CD4-positive, alpha-beta memory T cell (primary cell): ENCODE results near the gene BBS4. TPM values are rescaled to one million over a fixed set of nuclear protein-coding genes. Genes with fewer than 3 reads are reported as not detected.

Experiments
- CTCF ChIA-PET: fragments of 350-600 bp; sonication (Branson Sonifier 250); formaldehyde crosslinking; loops from one replicate; lab custom pipeline; 2021; ENCODE audit warnings: inconsistent platforms; ENCODE audit not compliant: partially characterized antibody; lab: Charles Lee
- POLR2A ChIA-PET: fragments of 350-600 bp; sonication (Branson Sonifier 250); formaldehyde crosslinking; loops from one replicate; lab custom pipeline; 2021; ENCODE audit not compliant: partially characterized antibody; lab: Charles Lee
- DNase-seq, 5 donors: peaks; one replicate each; pipeline versions ENCODE4 v3.0.0 to v3.0.0-alpha.2; 2020 to 2022; ENCODE audit warnings: mixed read lengths in 1 of 5
- H3K27ac ChIP-seq: one replicate; pipeline ENCODE4 v1.7.0; 2013; ENCODE audit warnings: low read depth, low read length
- H3K27me3 ChIP-seq: 2 replicates; pipeline ENCODE4 v1.7.0; 2013; ENCODE audit warnings: mild to moderate bottlenecking, low read length, moderate library complexity; ENCODE audit not compliant: insufficient read depth
- H3K36me3 ChIP-seq: 2 replicates; pipeline ENCODE4 v1.7.0; 2013; ENCODE audit warnings: mild to moderate bottlenecking, low read length, moderate library complexity; ENCODE audit not compliant: insufficient read depth
- H3K4me1 ChIP-seq: 2 replicates; pipeline ENCODE4 v1.7.0; 2013; ENCODE audit warnings: mild to moderate bottlenecking, low read length, moderate library complexity; ENCODE audit not compliant: insufficient read depth
- H3K4me3 ChIP-seq, 2 donors: one replicate each; pipeline ENCODE4 v1.7.0; 2013; ENCODE audit warnings: low read length in 2 of 2, mild to moderate bottlenecking in 1 of 2
- H3K9me3 ChIP-seq, 2 donors: one replicate each; pipeline ENCODE4 v1.7.0; 2013; ENCODE audit warnings: low read length in 2 of 2, control low read depth in 1 of 2; ENCODE audit not compliant: control insufficient read depth in 1 of 2
- H3K27ac Mint-ChIP-seq, 7 donors: one replicate each; pipeline ENCODE4 v1.8.0; 2020 to 2021; ENCODE audit warnings: mixed read lengths in 7 of 7, mild to moderate bottlenecking in 6 of 7, inconsistent platforms in 3 of 7, moderate library complexity in 3 of 7
- H3K27me3 Mint-ChIP-seq, 2 donors: one replicate each; pipeline ENCODE4 v1.8.0; 2020 to 2021; ENCODE audit warnings: mixed read lengths in 2 of 2
- H3K36me3 Mint-ChIP-seq, 2 donors: one replicate each; pipeline ENCODE4 v1.8.0; 2020 to 2021; ENCODE audit warnings: mixed read lengths in 2 of 2, inconsistent platforms in 1 of 2, mild to moderate bottlenecking in 1 of 2
- H3K4me1 Mint-ChIP-seq, 4 donors: one replicate each; pipeline ENCODE4 v1.8.0; 2020 to 2021; ENCODE audit warnings: mixed read lengths in 4 of 4, mild to moderate bottlenecking in 1 of 4
- H3K4me3 Mint-ChIP-seq, 8 donors: one replicate each; pipeline ENCODE4 v1.8.0; 2020 to 2021; ENCODE audit warnings: mixed read lengths in 8 of 8, mild to moderate bottlenecking in 7 of 8, moderate library complexity in 6 of 8, inconsistent platforms in 3 of 8
- H3K9me3 Mint-ChIP-seq, 8 donors: one replicate each; pipeline ENCODE4 v1.8.0; 2020 to 2021; ENCODE audit warnings: mixed read lengths in 8 of 8, mild to moderate bottlenecking in 5 of 8, inconsistent platforms in 3 of 8, moderate library complexity in 1 of 8
- intact Hi-C: fragments of 100-400 bp; cut with micrococcal nuclease; formaldehyde crosslinking; loops from one replicate; pipeline ENCODE4 v1.15.1; 2023
- polyA plus RNA-seq, 2 donors: library from polyadenylated mRNA; unstranded; fragments of 300-500 nt; fragmentation: Illumina TruSeq; gene quantifications; one replicate each; pipeline ENCODE4 v1.2.3, GENCODE V29; 2021
- total RNA-seq, 2 experiments: library from RNA; stranded (reverse); gene quantifications; one replicate each; pipeline ENCODE4 v1.2.3, GENCODE V29; 2021

Gene BBS4
- total and polyA plus RNA-seq, 4 experiments from 2014 or later, result 7.7 to 22.2 (median 16.5) TPM

DNA sequence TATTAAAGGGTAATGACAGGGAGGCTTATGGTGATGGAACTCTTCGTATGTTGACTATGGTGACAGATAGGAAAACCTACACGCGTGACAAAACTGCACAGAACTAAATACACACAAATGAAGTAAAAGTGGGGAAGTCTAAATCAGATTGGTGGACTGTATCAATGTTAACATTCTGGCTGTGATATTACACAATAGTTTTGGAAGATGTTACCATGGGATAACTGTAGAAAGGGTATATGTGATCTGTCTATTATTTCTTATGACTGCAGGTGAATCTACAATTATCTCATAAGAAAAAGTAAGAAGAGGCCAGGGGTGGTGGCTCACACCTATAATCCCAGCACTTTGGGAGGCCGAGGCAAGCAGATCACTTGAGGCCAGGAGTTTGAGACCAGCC lies 9.2 kb upstream of the BBS4 start:
- Histone ChIP-seq H3K4me1 (no peaks in the 10 kb centered on the region), H3K4me3 (no peak overlapping the region), H3K27me3 (no peaks in the 10 kb centered on the region), H3K27ac (no peak overlapping the region), H3K36me3 (no peaks in the 10 kb centered on the region), H3K9me3 (no peaks in the 10 kb centered on the region)
- Mint-ChIP-seq H3K27ac (no peak overlapping the region), H3K9me3 (peaks cover 0 to 2% (median 0%) of the 10 kb centered on the region in 8 donors), H3K4me3 (no peak overlapping the region), H3K4me1 (no peaks in the 10 kb centered on the region), H3K27me3 (peaks cover 16 to 17% of the 10 kb centered on the region in 2 donors), H3K36me3 (no peaks in the 10 kb centered on the region)
- ChIA-PET POLR2A (no interaction called here), CTCF (no interaction called here)
- DNase-seq, result no peak
- intact Hi-C loops, result loop anchor here (10.0 kb wide), 2 partner anchors 332 to 482 kb away; partner anchors contain the start of gene GRAMD2A

DNA sequence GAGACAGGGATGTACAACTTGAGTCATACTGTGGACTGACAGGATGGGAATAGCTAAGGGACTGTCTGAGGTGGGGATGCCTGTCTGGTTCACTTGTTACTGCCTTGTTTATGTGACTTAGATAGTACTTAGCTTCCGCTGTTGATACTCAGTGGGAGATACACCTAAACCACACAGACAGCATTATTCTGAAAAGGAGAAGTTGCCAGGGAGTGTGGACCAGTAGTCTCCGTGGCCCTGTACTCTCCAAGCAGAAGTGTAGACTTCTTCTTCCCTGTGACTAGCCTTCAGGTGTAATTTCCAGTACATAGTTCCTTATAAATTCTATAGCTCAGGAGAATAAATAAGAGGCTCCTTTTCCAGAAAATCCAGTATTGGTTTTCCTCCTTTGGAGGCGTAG lies 5.1 kb upstream of the BBS4 start:
- intact Hi-C loops, result loop anchor here (10.0 kb wide), 2 partner anchors 206 to 366 kb away; partner anchors contain the start of gene ARIH1
- no peak overlapping the region for H3K27ac Mint-ChIP-seq
- CTCF ChIA-PET, result interaction anchor here (0.7 to 1.2 kb wide), 3 partner anchors 7 to 1292 kb away, joined by 3 read pairs; no protein-coding TSS in a partner anchor

DNA sequence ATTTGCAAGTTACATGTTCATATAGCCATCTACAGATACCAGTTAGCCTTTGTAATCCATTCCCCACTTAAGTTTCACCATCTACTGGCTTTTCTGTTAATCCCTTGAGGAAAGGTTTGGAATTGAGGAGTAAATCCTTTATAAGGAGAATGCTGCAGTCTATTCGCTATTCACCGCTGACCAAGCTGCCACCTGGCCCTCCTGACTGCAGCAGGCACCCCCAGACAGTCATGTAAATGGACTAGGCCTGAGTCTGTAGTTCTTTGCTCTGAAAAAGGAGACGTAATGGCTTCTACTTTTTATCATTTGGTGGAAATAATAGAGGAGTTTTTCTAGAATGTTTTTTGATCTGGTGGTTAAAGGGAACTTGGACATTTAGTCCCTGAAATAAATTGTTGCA lies 3.2 kb upstream of the BBS4 start:
- POLR2A ChIA-PET, result no interaction called here
- Mint-ChIP-seq H3K27ac (no peak overlapping the region), H3K4me3 (peak overlapping the region in 1 of 8 donors; percentile 16), H3K27me3 (peaks cover 2 to 7% of the 10 kb centered on the region in 2 donors), H3K9me3 (peaks cover 0 to 2% (median 0%) of the 10 kb centered on the region in 8 donors), H3K4me1 (peaks cover 10 to 21% (median 15%) of the 10 kb centered on the region in 4 donors), H3K36me3 (peaks cover 0 to 11% of the 10 kb centered on the region in 2 donors)
- no peaks in the 10 kb centered on the region for H3K9me3 ChIP-seq
- H3K4me3 ChIP-seq, result no peak overlapping the region
- H3K4me1 ChIP-seq, result peaks cover 15% of the 10 kb centered on the region
- CTCF ChIA-PET, result interaction anchor here (0.8 to 2.7 kb wide), 2 partner anchors 9 to 12 kb away, joined by 3 to 14 read pairs; no protein-coding TSS in a partner anchor
- H3K36me3 ChIP-seq, result no peaks in the 10 kb centered on the region
- H3K27ac ChIP-seq, result no peak overlapping the region
- intact Hi-C loops, result loop anchor here (10.0 kb wide), 2 partner anchors 208 to 368 kb away; partner anchors contain the start of gene ARIH1
- no peak for DNase-seq
- H3K27me3 ChIP-seq, result no peaks in the 10 kb centered on the region

More for the DNA sequence above, 5.1 kb upstream of the BBS4 start:
- Histone ChIP-seq H3K9me3 (no peaks in the 10 kb centered on the region), H3K27ac (no peak overlapping the region), H3K4me1 (peaks cover 10% of the 10 kb centered on the region), H3K27me3 (no peaks in the 10 kb centered on the region), H3K4me3 (no peak overlapping the region), H3K36me3 (no peaks in the 10 kb centered on the region)
- DNase-seq, result no peak
- H3K27me3 Mint-ChIP-seq, result peaks cover 13 to 14% of the 10 kb centered on the region in 2 donors
- peaks cover 4 to 11% (median 7%) of the 10 kb centered on the region in 4 donors for H3K4me1 Mint-ChIP-seq
- H3K9me3 Mint-ChIP-seq, result peaks cover 0 to 2% (median 0%) of the 10 kb centered on the region in 8 donors
- H3K36me3 Mint-ChIP-seq, result peaks cover 0 to 5% of the 10 kb centered on the region in 2 donors
- H3K4me3 Mint-ChIP-seq, result no peak overlapping the region
- POLR2A ChIA-PET, result no interaction called here

DNA sequence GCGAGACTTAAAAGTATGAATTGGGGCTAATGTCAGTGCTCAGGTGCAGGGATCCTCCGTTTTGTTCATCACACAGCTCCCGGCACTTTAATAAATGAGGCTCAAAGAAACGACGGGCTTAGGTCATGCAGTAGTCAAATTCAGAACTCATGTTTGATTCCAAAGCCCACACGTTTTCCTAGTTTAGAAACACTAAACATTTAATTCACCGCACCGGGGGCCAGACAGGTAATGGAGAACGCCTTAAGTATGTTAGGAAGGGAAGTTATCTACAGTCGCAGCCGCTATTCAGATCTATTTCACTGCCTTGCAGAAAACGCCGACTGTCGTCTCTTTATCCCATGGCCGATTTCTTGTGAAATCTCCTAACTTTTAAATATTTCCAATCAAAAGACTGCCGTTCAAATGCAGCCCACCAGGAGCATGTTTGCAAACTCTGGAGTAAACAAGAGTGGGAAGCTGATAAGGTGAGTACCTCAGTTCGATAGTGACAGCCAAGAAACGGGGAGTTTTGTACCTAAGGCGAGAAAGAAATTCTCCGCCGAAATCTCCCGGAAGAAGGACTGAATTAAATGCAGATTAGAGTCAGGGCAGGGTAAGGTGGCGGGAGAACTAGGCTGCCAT lies 594 bp upstream of the BBS4 start:
- no peaks in the 10 kb centered on the region for H3K36me3 ChIP-seq
- Mint-ChIP-seq H3K4me1 (peaks cover 10 to 21% (median 16%) of the 10 kb centered on the region in 4 donors), H3K36me3 (peaks cover 0 to 11% of the 10 kb centered on the region in 2 donors), H3K9me3 (no peaks in the 10 kb centered on the region), H3K27me3 (no peaks in the 10 kb centered on the region), H3K4me3 (peak overlapping the region; percentile 94 to 99 (median 98)), H3K27ac (peak overlapping the region; percentile 88 to 99 (median 97))
- DNase-seq, result peak in 2 of 5 donors; percentile 14 to 34
- ChIA-PET CTCF (interaction anchor here (1.8 to 2.7 kb wide), 2 partner anchors 12 to 85 kb away, joined by 5 to 14 read pairs; no protein-coding TSS in a partner anchor), POLR2A (interaction anchor here (1.1 to 1.8 kb wide), 3 partner anchors 15 to 309 kb away, joined by 3 to 7 read pairs (median 6); partner anchors contain the start of gene HEXA)
- H3K9me3 ChIP-seq, result no peaks in the 10 kb centered on the region
- H3K4me3 ChIP-seq, result peak overlapping the region; percentile 95 to 97
- H3K27ac ChIP-seq, result peak overlapping the region; percentile 76
- no peaks in the 10 kb centered on the region for H3K27me3 ChIP-seq
- H3K4me1 ChIP-seq, result peaks cover 15% of the 10 kb centered on the region
- intact Hi-C loops, result loop anchor here (5.0 to 10.0 kb wide), 4 partner anchors 211 to 371 kb away; partner anchors contain the start of genes ARIH1, HEXA and NEO1

DNA sequence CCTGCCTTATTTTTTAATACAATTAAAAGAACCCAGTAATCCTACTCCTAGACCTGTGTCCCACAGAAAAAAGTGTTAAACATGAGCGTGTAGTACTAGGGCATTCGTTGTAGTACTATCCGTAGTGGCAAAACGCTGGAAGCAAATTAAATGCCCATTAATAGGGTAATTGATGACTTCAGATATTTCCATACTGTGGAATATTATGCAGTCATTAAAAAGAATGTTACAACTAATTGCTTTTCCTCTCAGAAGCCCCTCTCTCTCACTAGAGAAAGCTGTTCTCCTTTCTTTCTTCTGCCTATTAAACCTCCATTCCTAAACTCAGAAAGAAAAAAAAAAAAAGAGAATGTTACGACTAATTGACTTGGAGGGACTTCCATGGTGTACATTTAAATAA lies 2.7 kb downstream of the BBS4 start:
- H3K27ac ChIP-seq, result no peak overlapping the region
- H3K4me1 ChIP-seq, result peaks cover 15% of the 10 kb centered on the region
- no peaks in the 10 kb centered on the region for H3K27me3 ChIP-seq
- H3K4me3 ChIP-seq, result no peak overlapping the region
- ChIA-PET POLR2A (no interaction called here), CTCF (interaction anchor here (1.0 kb wide), 1 partner anchor 11 kb away, joined by 3 read pairs; no protein-coding TSS in a partner anchor)
- no peaks in the 10 kb centered on the region for H3K9me3 Mint-ChIP-seq
- H3K36me3 Mint-ChIP-seq, result peaks cover 0 to 11% of the 10 kb centered on the region in 2 donors
- H3K4me1 Mint-ChIP-seq, result peaks cover 10 to 21% (median 17%) of the 10 kb centered on the region in 4 donors
- no peaks in the 10 kb centered on the region for H3K9me3 ChIP-seq
- peak overlapping the region in 1 of 8 donors; percentile 23 for H3K4me3 Mint-ChIP-seq
- no peaks in the 10 kb centered on the region for H3K27me3 Mint-ChIP-seq
- peak overlapping the region in 2 of 7 donors; percentile 25 to 41 for H3K27ac Mint-ChIP-seq
- DNase-seq, result no peak
- intact Hi-C loops, result loop anchor here (5.0 to 10.0 kb wide), 4 partner anchors 214 to 374 kb away; partner anchors contain the start of genes ARIH1, HEXA and NEO1
- H3K36me3 ChIP-seq, result no peaks in the 10 kb centered on the region

DNA sequence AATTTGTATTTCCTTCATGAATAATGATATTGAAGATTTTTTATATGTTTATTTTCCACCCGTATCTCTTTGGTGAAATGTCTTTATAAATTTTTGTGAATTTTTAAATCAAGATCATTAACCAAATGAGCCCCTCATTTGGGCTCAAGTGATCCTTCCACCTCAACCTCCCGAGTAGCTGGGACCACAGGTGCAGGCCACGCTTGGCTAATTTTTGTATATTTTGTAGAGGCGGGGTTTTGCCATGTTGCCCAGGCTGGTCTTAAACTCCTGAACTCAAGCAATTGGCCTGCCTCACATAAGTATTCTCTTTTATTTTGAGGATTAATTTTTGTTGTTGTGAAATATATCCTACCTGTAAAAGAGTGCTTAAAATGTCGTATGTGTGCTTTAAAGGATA lies 4.9 kb downstream of the BBS4 start:
- POLR2A ChIA-PET, result no interaction called here
- Histone ChIP-seq H3K36me3 (no peaks in the 10 kb centered on the region), H3K4me3 (no peak overlapping the region), H3K4me1 (peaks cover 5% of the 10 kb centered on the region), H3K9me3 (no peaks in the 10 kb centered on the region), H3K27ac (no peak overlapping the region), H3K27me3 (no peaks in the 10 kb centered on the region)
- H3K4me1 Mint-ChIP-seq, result peaks cover 6 to 18% (median 10%) of the 10 kb centered on the region in 4 donors
- CTCF ChIA-PET, result no interaction called here
- peaks cover 0 to 9% of the 10 kb centered on the region in 2 donors for H3K36me3 Mint-ChIP-seq
- H3K27me3 Mint-ChIP-seq, result no peaks in the 10 kb centered on the region
- H3K4me3 Mint-ChIP-seq, result no peak overlapping the region
- H3K9me3 Mint-ChIP-seq, result no peaks in the 10 kb centered on the region
- intact Hi-C loops, result no loop called here
- no peak overlapping the region for H3K27ac Mint-ChIP-seq
- no peak for DNase-seq

DNA sequence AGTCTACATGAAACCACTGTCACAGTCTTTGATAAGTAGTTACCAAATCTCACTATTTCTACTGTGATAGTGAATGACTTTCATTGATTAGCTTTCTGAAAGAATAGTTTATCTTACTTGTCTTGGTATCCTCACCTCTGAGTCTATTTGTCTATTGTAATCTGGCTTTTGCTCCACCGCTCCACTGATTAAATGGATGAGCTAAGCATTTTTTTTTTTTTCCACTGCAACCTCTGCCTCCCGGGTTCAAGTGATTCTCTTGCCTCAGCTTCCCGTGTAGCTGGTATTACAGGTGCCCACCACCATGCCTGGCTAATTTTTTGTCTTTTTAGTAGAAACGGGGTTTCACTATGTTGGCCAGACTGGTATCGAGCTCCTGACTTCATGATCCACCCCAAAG lies 12.9 kb downstream of the BBS4 start:
- CTCF ChIA-PET, result no interaction called here
- intact Hi-C loops, result no loop called here
- POLR2A ChIA-PET, result interaction anchor here (0.7 kb wide), 1 partner anchor 607 kb away, joined by 3 read pairs; no protein-coding TSS in a partner anchor

More for the DNA sequence above, 12.9 kb downstream of the BBS4 start:
- H3K27ac ChIP-seq, result no peak overlapping the region
- DNase-seq, result no peak
- Mint-ChIP-seq H3K4me3 (no peak overlapping the region), H3K27me3 (no peaks in the 10 kb centered on the region), H3K4me1 (peaks cover 0 to 8% (median 6%) of the 10 kb centered on the region in 4 donors), H3K9me3 (no peaks in the 10 kb centered on the region), H3K36me3 (peaks cover 4% of the 10 kb centered on the region in 2 donors), H3K27ac (no peak overlapping the region)
- no peaks in the 10 kb centered on the region for H3K27me3 ChIP-seq
- H3K9me3 ChIP-seq, result no peaks in the 10 kb centered on the region
- no peak overlapping the region for H3K4me3 ChIP-seq
- H3K36me3 ChIP-seq, result no peaks in the 10 kb centered on the region
- H3K4me1 ChIP-seq, result no peaks in the 10 kb centered on the region
